Activated T-cell treated with anti-CD3 and anti-CD28 coated beads for 48 hours (primary cell): Measurements from ENCODE around the gene ARL4C.
"Not testable (repeated sequence)": the region's sequence is repeated elsewhere in the genome, so short reads cannot be mapped to it uniquely, and the experiment has no call there.

Source experiments
- DNase-seq: peaks from one replicate; pipeline ENCODE4 v3.0.0-alpha.2; 2020; ENCODE audit warnings: low read depth

ARL4C gene

GRCh38 chr2:234472155-234472554 is 24.7 kb downstream of the ARL4C start:
- DNase-seq = no peak

DNA sequence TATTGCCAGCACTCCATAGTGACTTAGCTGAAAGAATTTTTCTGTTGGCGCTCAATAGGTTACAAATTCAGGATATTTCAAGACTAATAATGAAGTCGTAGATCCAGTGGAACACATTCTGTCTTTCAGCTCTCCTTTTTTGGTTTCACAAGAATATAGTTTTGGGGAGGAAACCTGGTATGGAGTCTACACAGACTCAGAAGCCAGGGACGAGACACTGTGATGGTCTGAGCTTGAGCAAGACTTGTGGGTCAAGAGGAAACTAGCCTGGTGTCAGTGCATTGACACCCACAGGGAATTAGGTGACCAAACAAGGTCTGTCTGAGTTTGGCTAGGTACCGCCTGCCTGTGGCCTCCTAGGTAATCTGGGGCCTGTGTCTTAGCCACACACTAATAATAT is 26.9 kb downstream of the ARL4C start:
- no peak for DNase-seq

- DNase-seq = no peak
These were observed 27.5 kb downstream of the ARL4C start for GRCh38 chr2:234469251-234469845.

DNA sequence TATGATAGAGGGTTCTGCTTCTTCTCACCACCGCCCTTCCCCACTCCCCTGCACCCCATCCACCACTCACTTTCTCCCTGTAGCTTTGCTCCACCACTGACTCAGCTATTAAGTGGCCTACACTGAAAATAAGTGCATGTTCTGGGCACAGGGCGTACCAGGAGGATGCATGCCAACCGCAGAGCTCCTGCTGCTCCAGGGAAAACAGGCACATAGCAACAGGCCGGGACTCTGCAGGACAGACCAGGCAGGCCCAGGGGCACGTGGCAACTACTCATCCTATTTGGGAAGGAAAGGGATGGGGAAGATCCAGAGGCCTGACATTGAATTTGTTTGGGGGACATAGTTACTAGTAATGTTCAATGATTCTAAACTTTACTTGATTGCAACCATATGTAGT is 28.4 kb downstream of the ARL4C start:
- DNase-seq = no peak

DNA sequence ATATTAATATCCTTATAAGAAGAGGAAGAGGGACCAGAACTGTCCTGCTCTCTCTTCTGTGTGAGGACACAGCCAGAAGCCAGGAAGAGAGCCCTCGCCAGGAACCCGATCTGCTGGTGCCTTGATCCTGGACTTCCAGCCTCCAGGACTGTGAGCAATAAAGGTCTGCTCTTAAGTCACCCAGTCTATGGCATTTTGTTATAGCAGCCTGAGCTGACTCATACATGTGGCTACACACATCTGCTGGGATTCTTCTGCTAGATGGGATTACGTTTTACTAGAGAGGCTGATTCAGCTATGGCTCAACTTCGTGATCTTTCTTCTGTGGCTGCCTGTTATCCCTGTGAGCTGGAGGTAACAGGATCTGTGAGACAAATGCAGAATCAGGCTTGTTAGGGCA is 29.6 kb downstream of the ARL4C start:
- DNase-seq = no peak

GRCh38 chr2:234464291-234464645 is 32.6 kb downstream of the ARL4C start:
- DNase-seq = no peak

- DNase-seq = peak; percentile 54
These were observed 33.1 kb downstream of the ARL4C start for GRCh38 chr2:234463626-234464290.

DNA sequence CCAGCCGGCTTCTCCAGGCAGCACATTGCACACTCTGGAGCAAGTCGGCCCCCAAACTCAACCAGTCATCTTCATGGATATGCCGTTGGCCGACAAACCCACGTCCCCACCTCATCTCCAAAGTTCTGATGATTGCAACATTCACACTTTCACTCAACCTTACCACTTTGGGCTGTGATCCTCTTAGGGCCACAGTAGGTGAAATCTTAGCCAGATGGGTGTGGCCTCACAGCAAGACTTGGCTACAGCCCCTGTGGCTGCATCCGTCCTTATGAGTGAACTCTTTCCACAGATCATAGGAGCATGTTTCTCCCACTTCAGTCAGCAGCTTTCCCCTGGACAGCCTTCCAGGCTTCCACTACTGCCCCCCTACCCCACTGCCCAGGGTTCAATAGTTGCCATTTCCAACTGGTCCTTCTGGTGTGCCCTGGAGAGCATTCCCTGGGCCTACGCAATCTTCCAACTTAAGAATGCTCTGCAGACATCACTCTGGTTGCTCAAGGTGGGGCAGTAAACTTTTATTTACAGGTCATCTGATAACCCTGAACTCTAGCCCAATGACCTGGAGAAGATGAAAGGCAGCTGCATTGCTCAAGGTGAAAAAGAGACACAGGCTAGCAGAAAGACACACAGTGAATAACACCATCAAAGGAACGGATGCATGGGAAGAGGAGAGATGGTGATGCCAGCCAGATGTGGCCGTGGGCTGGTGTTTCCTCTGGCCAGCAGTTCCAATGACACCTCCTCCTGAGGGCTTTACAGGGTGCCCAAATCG is 34.5 kb downstream of the ARL4C start:
- no peak for DNase-seq

DNA sequence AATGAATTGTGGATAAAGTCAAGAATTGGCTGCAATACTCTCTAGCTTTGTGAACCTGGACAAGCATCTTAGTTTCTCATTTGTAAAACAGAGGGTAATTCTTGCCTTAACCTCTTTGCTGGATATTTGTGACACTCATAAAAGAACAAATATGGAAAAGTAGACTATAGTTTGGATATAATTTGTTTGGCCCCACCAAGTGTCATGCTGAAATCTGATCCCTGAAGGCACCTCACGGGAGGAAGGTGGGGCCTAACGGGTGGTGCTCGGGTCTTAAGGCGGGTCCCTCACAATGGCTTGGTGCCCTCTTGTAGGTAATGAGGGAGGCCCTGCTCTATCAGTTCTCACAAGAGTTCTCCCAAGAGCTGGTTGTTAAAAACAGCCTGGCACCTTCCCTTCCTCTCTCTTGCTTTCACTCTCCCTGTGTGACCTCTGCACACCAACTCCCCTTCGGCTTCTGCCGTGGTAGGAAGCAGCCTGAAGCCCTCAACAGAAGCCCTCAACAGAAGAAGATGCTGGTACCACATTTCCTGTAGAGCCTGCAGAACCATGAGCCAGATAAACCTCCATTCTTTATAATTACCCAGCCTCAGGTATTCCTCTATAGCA is 37.4 kb downstream of the ARL4C start:
- no peak for DNase-seq

DNA sequence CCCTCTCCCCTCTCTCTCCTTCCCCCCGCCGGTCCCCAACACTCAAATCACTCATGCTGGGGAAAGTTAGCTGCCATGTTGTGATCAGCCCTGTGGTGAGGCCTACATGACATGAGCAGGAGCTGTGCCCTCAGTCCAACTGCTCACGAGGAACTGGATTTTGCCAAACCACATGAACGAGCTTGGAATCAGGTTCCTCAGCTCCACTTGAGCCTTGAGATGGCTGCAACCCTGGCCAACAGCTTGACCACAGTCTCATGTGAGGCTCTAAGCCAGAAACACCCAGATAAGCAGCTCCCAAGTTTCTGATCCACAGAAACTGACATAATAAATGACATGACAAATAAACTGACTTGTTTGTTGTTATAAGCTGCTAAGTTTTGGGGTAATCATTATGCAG is 38.4 kb downstream of the ARL4C start:
- DNase-seq = no peak

DNA sequence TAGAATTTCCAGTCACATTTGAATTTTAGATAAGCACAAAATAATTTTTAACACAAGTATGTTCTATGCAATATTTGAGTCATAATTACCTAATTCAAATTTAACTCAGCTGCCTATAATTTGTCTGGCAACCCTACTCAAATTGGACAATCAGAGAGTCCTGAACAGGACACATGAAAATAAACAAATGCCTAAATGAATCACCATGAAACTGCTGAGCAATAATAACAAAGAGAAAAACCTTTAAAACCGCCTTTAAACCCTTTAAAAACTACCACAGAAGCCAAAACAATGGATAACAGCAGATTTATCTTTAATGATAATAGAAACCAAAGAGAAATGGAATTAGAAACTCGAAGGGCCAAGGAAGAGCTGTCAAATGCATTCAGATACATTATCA is 39.5 kb downstream of the ARL4C start:
- DNase-seq = no peak

GRCh38 chr2:234455246-234455645 is 41.6 kb downstream of the ARL4C start:
- DNase-seq = not testable (repeated sequence)

DNA sequence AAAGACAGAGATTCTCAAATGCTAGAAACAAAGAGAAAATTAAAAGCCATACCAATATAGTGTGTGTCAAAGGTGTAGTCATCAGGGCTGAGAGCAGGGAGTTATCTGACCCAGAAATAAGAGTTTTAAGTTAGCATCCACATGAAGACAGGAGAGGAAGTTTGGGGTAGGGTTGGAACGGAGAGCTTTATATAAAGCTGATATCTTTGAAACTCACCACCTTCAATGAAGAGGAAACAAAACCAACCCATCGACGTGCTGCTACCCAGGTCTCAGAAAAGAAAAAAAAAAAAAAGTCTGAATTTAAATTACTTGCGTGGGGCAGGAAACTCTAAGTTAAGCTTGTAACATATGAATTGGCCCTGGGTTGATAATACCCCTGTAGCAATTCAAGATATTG is 42.4 kb downstream of the ARL4C start:
- DNase-seq = no peak

DNA sequence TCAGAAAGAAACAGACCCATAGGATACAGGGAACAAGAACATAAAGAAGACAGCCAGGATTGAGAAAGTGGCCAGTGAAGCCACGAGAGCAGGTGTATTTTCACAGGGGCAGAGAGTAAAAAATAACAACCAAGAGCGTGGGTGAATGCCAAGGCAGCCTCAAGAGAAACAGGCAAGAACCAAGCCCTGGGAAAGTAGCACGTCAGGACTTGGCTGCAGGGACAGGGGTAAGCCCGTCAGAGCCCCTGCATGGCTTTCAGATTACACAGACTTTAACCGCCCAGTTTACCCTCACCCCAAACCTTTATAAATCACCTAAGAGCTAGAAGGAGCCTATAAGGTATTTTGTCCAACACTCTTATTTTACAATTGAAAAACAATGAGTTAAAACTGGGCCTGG is 43.7 kb downstream of the ARL4C start:
- DNase-seq = no peak

GRCh38 chr2:234451852-234452625 is 44.8 kb downstream of the ARL4C start:
- no peak for DNase-seq

GRCh38 chr2:234451242-234451641 is 45.6 kb downstream of the ARL4C start:
- DNase-seq = no peak

- no peak for DNase-seq
These were observed 46.3 kb downstream of the ARL4C start for GRCh38 chr2:234450431-234451124.

DNA sequence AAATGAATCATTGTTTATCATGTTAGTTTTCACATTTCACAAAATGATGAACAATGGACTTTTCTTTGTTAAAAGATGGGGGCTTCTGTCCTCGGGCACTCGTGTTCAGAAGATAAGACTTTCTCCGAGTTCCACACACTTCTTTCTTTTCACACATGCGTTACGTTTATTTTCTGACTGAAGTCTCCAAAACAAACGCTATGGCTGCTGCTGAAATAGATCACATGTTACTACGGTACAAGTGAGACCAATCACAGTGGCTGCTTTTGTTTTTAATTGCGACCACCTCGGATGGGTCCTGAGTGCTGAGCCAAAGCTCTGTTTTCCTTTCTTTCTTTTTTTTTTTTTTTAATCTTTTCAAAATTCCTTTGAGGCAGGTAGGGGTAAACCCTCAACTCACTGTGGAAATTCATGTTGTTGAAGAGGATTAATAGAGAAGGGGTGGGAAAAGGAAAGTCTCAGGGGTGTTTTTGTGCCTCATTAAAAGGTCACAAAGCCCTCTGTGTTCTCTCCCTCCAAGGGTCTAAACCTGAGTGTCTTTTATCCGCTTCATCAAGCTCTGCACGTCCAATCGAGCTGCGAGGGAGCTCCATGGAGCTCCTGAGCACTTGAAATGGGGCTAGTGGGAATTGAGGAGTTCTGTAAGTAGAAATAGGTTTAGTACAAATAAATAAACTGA is 48.2 kb downstream of the ARL4C start:
- no peak for DNase-seq

- DNase-seq = no peak
These were observed 48.9 kb downstream of the ARL4C start for GRCh38 chr2:234447963-234448362.

- no peak for DNase-seq
These were observed 49.7 kb downstream of the ARL4C start for GRCh38 chr2:234447189-234447588.
